ENCODE measurements around the gene CKS2. TPM values are rescaled to one million over a fixed set of nuclear protein-coding genes. Genes with fewer than 3 reads are reported as not detected.
"Not testable (repeated sequence)": the region's sequence is repeated elsewhere in the genome, so short reads cannot be mapped to it uniquely, and the experiment has no call there.

Gene CKS2
- 1 to 10 TPM; 3.5 to 7.2 (median 6.1) TPM for total RNA-seq

GRCh38 chr9:89310475-89311345 is at the start of gene CKS2:
Gene CKS2 (plus strand): TSS chr9:89311195. CDS start chr9:89311293, 98 bp downstream.
- Histone ChIP-seq H3K27me3 (no peaks in the 10 kb centered on the region), H3K27ac (peak within 1 kb of the TSS; percentile 99 to 100 (median 100)), H3K4me3 (peak within 1 kb of the TSS; percentile 59 to 93 (median 90)), H3K9me3 (no peaks in the 10 kb centered on the region), H3K4me1 (peaks cover 0 to 30% (median 21%) of the 10 kb centered on the region in 4 donors), H3K36me3 (peaks cover 0 to 4% (median 0%) of the 10 kb centered on the region in 3 donors)
- TF ChIP-seq EP300 (IDR thresholded peaks at IDR 0.05) (peak; percentile 99 to 100), POLR2A (IDR thresholded peaks at IDR 0.05) (peak; percentile 96 to 98)
- TF ChIP-seq, protein P1, sequence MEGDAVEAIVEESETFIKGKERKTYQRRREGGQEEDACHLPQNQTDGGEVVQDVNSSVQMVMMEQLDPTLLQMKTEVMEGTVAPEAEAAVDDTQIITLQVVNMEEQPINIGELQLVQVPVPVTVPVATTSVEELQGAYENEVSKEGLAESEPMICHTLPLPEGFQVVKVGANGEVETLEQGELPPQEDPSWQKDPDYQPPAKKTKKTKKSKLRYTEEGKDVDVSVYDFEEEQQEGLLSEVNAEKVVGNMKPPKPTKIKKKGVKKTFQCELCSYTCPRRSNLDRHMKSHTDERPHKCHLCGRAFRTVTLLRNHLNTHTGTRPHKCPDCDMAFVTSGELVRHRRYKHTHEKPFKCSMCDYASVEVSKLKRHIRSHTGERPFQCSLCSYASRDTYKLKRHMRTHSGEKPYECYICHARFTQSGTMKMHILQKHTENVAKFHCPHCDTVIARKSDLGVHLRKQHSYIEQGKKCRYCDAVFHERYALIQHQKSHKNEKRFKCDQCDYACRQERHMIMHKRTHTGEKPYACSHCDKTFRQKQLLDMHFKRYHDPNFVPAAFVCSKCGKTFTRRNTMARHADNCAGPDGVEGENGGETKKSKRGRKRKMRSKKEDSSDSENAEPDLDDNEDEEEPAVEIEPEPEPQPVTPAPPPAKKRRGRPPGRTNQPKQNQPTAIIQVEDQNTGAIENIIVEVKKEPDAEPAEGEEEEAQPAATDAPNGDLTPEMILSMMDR (IDR thresholded peaks at IDR 0.05): peak in 2 of 5 experiments; percentile 28 to 57
- DNase-seq (ENCODE audit: low spot score in 2 of 2): peak; percentile 99
- WGBS, 2 donors: 1% methylated on average over 41 to 81 of the region's 86 CpGs

DNA sequence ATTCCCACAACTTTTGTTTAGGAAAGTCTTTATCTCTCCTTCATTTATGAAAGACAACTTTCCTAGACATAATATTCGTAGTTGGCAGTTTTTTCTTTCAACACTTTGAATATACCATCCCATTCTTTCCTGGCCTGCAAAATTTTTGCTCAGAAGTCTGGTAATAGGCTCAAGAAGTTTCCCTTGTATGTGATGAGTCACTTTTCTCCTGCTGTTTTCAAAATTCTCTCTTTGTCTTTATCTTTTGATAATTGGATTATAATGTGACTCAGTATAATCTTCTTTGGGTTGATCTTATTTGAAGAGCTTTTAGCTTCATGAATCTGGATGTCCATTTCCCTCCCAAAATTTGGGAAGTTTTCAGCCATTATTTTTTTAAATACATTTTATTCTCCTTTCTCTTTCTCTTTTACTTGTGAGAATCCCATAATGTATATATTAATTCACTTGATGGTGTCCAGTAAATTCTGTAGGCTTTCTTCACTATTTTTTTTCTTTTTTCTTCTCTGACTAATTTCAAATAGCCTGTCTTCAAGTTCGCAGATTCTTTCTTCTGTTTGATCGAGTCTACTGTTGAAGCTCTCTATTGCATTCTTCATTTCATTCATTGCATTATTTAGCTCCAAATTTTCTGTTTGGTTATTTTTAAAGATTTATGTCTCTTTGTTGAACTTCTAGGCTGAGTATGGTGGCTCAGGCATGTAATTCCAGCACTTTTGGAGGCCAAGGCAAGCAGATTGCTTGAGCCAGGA is 37.3 kb upstream of the CKS2 start:
- Histone ChIP-seq H3K27me3 (no peaks in the 10 kb centered on the region), H3K9me3 (peaks cover 0 to 36% (median 9%) of the 10 kb centered on the region in 4 donors), H3K36me3 (no peaks in the 10 kb centered on the region), H3K4me3 (no peak overlapping the region), H3K4me1 (no peaks in the 10 kb centered on the region), H3K27ac (no peak overlapping the region)
- WGBS, 2 donors: 89 to 90% methylated on average over 3 of the region's 3 CpGs
- no peak for TF ChIP-seq EP300 (IDR thresholded peaks at IDR 0.05)
- TF ChIP-seq, protein P1 (IDR thresholded peaks at IDR 0.05): no peak
- DNase-seq (ENCODE audit: low spot score in 2 of 2): no peak

- H3K27me3 ChIP-seq: no peaks in the 10 kb centered on the region
- H3K27ac ChIP-seq: no peak overlapping the region
- H3K4me3 ChIP-seq: no peak overlapping the region
- WGBS, 2 donors: 82 to 88% methylated on average over 5 of the region's 5 CpGs
- no peaks in the 10 kb centered on the region for H3K36me3 ChIP-seq
- TF ChIP-seq, protein P1 (IDR thresholded peaks at IDR 0.05): no peak
- no peak for TF ChIP-seq EP300 (IDR thresholded peaks at IDR 0.05)
- TF ChIP-seq POLR2A (IDR thresholded peaks at IDR 0.05): no peak
- no peak for DNase-seq (ENCODE audit: low spot score in 2 of 2)
- H3K4me1 ChIP-seq: no peaks in the 10 kb centered on the region
- H3K9me3 ChIP-seq: peaks cover 0 to 29% (median 9%) of the 10 kb centered on the region in 4 donors
These were observed 36.2 kb upstream of the CKS2 start for GRCh38 chr9:89274838-89275237.

DNA sequence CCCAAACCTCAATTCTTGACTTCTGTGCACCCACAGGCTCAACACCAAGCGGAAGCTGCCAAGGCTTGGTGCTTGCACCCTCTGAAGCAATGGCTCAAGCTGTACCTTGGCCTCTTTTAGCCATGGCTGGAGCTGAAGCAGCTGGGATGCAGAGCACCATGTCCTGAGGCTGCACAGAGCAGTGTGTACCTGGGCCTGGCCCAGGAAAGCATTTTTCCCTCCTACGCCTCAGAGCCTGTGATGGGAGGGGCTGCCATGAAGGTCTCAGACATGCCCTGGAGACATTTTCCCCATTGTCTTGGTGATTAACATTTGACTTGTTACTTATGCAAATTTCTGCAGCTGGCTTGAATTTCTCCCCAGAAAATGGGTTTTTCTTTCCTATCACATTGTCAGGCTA is 35.0 kb upstream of the CKS2 start:
- not testable (repeated sequence) for H3K4me1 ChIP-seq; H3K36me3 ChIP-seq; H3K27me3 ChIP-seq; DNase-seq (ENCODE audit: low spot score in 2 of 2); H3K4me3 ChIP-seq; H3K27ac ChIP-seq
- 94 to 100% methylated on average over 2 of the region's 2 CpGs for WGBS, 2 donors
- H3K9me3 ChIP-seq: peaks cover 0 to 29% (median 9%) of the 10 kb centered on the region in 4 donors

DNA sequence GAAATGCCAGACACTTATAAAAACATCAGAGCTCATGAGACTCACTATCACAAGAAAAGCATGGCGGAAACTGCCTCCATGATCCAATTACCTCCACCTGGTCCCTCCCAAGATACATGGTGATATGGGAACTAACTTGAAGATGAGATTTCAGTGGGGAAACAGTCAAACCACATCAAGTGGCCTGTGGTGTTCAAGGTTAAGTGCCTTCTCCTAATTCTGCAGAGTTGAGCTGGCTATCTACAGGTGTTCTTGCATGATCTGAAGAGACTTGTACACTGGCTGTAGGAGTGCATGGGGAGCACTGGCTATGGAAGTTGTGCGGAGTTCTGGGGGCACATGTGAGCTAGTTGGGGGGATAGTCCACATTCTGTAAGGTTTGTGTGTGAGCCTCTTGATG is 34.0 kb upstream of the CKS2 start:
- 97 to 100% methylated on average over 2 of the region's 2 CpGs for WGBS, 2 donors
- DNase-seq (ENCODE audit: low spot score in 2 of 2): no peak
- TF ChIP-seq, protein P1 (IDR thresholded peaks at IDR 0.05): no peak
- TF ChIP-seq EP300 (IDR thresholded peaks at IDR 0.05) (no peak), POLR2A (IDR thresholded peaks at IDR 0.05) (no peak)

More for the DNA sequence above, 34.0 kb upstream of the CKS2 start:
- Histone ChIP-seq H3K4me1 (no peaks in the 10 kb centered on the region), H3K27me3 (no peaks in the 10 kb centered on the region), H3K9me3 (peaks cover 0 to 29% (median 9%) of the 10 kb centered on the region in 4 donors), H3K36me3 (no peaks in the 10 kb centered on the region), H3K4me3 (no peak overlapping the region), H3K27ac (no peak overlapping the region)
